Ammon's horn (tissue), 1 donor: ENCODE data around the gene CFAP99.

Source experiments
- DNase-seq: peaks from one replicate; pipeline ENCODE4 v3.0.0-alpha.2; 2016; ENCODE audit warnings: low spot score

The CFAP99 gene

DNA sequence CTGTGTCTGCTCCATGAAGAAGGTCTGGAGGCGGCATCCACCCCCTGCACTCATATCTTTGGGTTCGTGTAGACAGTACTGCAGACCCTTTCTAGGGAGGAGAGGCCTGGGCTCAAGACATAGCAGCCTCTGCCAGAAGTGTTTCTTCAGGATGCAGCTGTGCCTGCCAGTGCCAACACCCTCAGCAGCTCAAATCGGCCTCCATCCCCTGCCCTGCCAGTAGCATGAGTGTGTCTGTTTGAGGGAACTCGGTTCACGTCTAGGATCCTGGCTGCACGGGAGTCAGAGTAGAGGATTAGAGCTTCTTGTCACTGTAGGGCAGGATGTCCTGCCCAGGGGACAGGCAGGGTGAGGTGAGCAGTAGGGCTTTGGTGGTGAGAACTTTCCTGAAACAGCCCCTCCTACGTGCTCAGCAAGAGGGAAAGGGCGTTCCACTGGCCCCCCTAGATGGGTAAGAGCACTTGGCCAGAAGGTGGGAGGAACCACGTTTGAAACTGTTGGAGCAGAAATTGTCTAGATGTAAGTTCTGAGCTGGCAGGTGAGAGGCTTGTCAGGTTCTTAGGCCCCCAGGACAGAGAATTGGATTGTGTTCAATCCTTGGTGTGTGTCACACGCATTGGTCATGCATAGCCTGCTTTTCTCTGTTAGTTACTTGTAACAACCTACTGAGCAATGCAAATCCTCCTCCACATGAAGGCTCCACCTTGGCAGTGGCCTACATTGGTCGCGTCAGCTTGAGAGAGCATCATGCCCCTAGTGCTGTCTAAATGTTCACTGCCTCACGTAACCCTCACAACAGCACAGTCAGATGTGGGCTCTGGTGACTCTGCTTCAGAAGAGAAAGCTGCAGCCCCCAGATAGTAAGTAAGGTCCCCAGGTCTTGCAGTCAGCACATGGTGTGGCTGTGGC, 91.8 kb downstream of the CFAP99 start:
- no peak for DNase-seq

- peak; percentile 59 for DNase-seq
Observed at GRCh38 chr4:2511645-2512131, 92.9 kb downstream of the CFAP99 start.
